HG02678 (cell line): ENCODE data around the gene UNK.
"Not testable (repeated sequence)": the region's sequence is repeated elsewhere in the genome, so short reads cannot be mapped to it uniquely, and the experiment has no call there.

Experiments used
- ATAC-seq: cut with Tn5 transposase; IDR thresholded peaks from one replicate; pipeline ENCODE4 v1.9.1; 2021; ENCODE audit warnings: mild to moderate bottlenecking, moderate library complexity; ENCODE audit not compliant: unreplicated experiment

The UNK gene

GRCh38 chr17:75753514-75754377, 30.9 kb upstream of the UNK start:
- peak; percentile 59 for ATAC-seq

- ATAC-seq, result no peak
These were observed 30.0 kb upstream of the UNK start for GRCh38 chr17:75754378-75755204.

GRCh38 chr17:75755205-75755901, 29.3 kb upstream of the UNK start:
- ATAC-seq, result no peak

GRCh38 chr17:75755990-75756389, 28.6 kb upstream of the UNK start:
- no peak for ATAC-seq

- no peak for ATAC-seq
These were observed 28.0 kb upstream of the UNK start for GRCh38 chr17:75756451-75757085.

GRCh38 chr17:75757086-75757681, 27.4 kb upstream of the UNK start:
- ATAC-seq, result no peak

- ATAC-seq, result no peak
These were observed 26.3 kb upstream of the UNK start for GRCh38 chr17:75758131-75758905.

- ATAC-seq, result no peak
These were observed 25.1 kb upstream of the UNK start for GRCh38 chr17:75759457-75759856.

GRCh38 chr17:75759978-75760640, 24.5 kb upstream of the UNK start:
- ATAC-seq, result not testable (repeated sequence)

- ATAC-seq, result no peak
These were observed 21.9 kb upstream of the UNK start for GRCh38 chr17:75762513-75763268.

GRCh38 chr17:75763269-75763607, 21.4 kb upstream of the UNK start:
- ATAC-seq, result no peak

- no peak for ATAC-seq
These were observed 20.8 kb upstream of the UNK start for GRCh38 chr17:75763613-75764416.

GRCh38 chr17:75764417-75764710, 20.2 kb upstream of the UNK start:
- ATAC-seq, result no peak

- ATAC-seq, result peak; percentile 69
These were observed 19.7 kb upstream of the UNK start, which contains the start of gene GALK1 for GRCh38 chr17:75764711-75765421. TSS of gene GALK1 (minus strand) at chr17:75765192. CDS start at chr17:75765136, 56 bp downstream.

- ATAC-seq, result no peak
These were observed 18.6 kb upstream of the UNK start for GRCh38 chr17:75765981-75766380.

GRCh38 chr17:75767881-75768280, 16.7 kb upstream of the UNK start:
- no peak for ATAC-seq

- ATAC-seq, result no peak
These were observed 15.1 kb upstream of the UNK start for GRCh38 chr17:75769536-75769935.
